ENCODE results near the gene MAPK9.

- TF ChIP-seq CTCF (IDR thresholded peaks at IDR 0.05) (no peak), POLR2A (IDR thresholded peaks at IDR 0.05) (no peak)
Measured at GRCh38 chr5:180304016-180304292, 12.1 kb upstream of the MAPK9 start.
